ENCODE measurements around the gene CUL7. TPM values are rescaled to one million over a fixed set of nuclear protein-coding genes. Genes with fewer than 3 reads are reported as not detected.

CUL7 gene
- total and polyA plus RNA-seq, 9 of the 15 experiments (the other 6 are each of a cell fraction or from before 2014, with no cell fraction given) = 0.44 to 20.1 (median 8.6) TPM

DNA sequence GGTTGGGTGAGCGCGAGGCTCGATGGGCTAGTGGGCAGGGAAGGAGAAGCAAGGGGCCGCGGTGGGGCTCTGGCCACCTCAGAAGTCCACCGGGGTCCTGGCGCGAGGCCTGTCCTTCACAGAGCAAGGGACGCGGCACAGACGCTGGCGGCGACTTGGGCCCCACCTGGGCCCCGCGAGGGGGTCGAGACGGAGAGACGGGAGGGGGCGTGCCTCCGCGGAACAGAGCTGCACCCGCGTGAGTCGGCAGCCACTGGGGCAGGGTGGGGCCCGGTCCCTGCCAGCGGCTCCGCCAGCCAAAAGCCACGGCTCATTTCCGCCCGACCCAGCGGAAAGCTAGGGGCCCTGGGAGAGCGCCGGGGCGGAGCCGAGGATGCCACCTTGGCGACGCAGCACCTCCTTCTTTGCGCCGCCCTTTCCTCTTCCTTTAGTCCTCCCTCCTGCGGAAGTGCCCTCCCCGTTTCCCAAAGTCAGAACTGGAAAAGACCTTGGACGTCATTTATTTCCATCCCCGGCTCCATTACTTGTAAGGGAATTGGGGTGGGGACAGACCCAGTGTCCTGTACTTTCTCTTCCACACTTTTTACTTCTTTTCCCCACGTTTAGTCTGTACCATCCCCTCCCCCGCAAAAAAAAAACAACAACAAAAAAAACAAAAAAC lies at the start of gene CUL7 (continued):
- TF ChIP-seq ZNF212 (CRISPR knock-in tag; IDR thresholded peaks at IDR 0.05) = peak; percentile 91
- TF ChIP-seq SP1 (CRISPR knock-in tag; IDR thresholded peaks at IDR 0.05) = peak; percentile 93
- TF ChIP-seq PCBP2 (IDR thresholded peaks at IDR 0.05; ENCODE audit: low read depth, low read length, poor library complexity, severe bottlenecking) = no peak
- peak; percentile 94 for TF ChIP-seq FUS (optimal IDR thresholded peaks at IDR 0.05; ENCODE audit: low read depth, low read length)
- TF ChIP-seq, protein P1, sequence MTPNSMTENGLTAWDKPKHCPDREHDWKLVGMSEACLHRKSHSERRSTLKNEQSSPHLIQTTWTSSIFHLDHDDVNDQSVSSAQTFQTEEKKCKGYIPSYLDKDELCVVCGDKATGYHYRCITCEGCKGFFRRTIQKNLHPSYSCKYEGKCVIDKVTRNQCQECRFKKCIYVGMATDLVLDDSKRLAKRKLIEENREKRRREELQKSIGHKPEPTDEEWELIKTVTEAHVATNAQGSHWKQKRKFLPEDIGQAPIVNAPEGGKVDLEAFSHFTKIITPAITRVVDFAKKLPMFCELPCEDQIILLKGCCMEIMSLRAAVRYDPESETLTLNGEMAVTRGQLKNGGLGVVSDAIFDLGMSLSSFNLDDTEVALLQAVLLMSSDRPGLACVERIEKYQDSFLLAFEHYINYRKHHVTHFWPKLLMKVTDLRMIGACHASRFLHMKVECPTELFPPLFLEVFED (CRISPR knock-in tag; conservative IDR thresholded peaks at IDR 0.05) = peak; percentile 98
- peak; percentile 70; the same call in 1 of the 2 replicates for TF ChIP-seq SOX6 (IDR thresholded peaks at IDR 0.05)
- TF ChIP-seq CBX1 (IDR thresholded peaks at IDR 0.05; ENCODE audit: low read depth) = peak; percentile 65; the same call in 1 of the 2 replicates
- TF ChIP-seq, protein P2, sequence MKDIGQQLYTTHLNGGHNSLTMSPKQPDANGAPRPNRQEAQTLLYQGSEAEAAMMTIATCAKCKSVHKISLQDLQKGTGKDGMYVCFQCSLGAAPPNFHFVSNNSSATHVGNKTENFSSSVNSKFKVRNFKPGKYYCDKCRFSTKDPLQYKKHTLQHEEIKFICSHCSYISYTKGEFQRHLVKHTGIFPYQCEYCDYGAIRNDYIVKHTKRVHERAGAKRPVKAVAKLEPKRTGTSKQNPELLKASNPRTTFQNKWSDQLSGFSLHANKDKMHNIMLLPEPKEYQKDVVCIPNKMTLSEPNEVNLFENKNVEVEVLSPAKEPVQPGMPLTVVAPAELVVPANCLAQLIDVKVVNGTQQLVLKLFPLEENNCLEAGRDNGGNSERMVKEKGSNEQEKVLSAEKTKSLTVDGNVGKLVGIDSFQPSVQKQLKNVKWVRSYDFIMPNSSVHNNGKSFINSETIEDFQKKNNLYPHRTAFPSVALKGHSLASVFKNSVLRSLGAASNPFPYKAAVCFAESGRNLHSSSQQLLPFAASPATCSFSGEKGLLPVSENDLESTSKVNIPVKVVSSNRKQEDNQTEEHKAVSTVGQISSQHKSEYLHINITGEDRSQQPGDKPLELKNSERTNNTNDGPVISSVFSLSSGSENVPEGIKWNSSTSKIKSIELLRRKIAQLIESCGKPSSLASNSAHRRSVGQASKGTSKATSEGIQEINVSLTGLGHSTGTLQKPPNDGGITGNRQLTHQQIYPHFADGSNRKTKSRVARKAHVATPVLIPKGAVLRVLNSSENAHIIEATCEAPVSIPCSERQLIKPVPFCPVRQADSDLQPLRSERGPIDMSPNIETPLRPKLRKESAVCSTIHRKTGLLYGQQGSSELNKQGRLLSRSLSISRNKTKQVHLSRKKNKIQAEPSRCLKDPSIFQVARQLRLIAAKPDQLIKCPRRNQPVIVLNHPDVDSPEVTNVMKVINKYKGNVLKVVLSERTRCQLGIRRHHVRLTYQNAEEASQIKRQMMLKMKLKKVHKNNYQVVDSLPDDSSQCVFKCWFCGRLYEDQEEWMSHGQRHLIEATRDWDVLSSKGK (CRISPR knock-in tag; IDR thresholded peaks at IDR 0.05) = no peak
- TF ChIP-seq ZNF217 (CRISPR knock-in tag; IDR thresholded peaks at IDR 0.05) = no peak
- peak; percentile 69 for TF ChIP-seq TBP (optimal IDR thresholded peaks at IDR 0.05; ENCODE audit: low read depth, low read length)
- TF ChIP-seq SP2 (IDR thresholded peaks at IDR 0.05; ENCODE audit: extremely low read depth, low read depth, low read length, poor library complexity, severe bottlenecking) = no peak
- TF ChIP-seq, protein P3, sequence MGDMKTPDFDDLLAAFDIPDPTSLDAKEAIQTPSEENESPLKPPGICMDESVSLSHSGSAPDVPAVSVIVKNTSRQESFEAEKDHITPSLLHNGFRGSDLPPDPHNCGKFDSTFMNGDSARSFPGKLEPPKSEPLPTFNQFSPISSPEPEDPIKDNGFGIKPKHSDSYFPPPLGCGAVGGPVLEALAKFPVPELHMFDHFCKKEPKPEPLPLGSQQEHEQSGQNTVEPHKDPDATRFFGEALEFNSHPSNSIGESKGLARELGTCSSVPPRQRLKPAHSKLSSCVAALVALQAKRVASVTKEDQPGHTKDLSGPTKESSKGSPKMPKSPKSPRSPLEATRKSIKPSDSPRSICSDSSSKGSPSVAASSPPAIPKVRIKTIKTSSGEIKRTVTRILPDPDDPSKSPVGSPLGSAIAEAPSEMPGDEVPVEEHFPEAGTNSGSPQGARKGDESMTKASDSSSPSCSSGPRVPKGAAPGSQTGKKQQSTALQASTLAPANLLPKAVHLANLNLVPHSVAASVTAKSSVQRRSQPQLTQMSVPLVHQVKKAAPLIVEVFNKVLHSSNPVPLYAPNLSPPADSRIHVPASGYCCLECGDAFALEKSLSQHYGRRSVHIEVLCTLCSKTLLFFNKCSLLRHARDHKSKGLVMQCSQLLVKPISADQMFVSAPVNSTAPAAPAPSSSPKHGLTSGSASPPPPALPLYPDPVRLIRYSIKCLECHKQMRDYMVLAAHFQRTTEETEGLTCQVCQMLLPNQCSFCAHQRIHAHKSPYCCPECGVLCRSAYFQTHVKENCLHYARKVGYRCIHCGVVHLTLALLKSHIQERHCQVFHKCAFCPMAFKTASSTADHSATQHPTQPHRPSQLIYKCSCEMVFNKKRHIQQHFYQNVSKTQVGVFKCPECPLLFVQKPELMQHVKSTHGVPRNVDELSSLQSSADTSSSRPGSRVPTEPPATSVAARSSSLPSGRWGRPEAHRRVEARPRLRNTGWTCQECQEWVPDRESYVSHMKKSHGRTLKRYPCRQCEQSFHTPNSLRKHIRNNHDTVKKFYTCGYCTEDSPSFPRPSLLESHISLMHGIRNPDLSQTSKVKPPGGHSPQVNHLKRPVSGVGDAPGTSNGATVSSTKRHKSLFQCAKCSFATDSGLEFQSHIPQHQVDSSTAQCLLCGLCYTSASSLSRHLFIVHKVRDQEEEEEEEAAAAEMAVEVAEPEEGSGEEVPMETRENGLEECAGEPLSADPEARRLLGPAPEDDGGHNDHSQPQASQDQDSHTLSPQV (IDR thresholded peaks at IDR 0.05) = peak; percentile 47
- TF ChIP-seq ZNF707 (CRISPR knock-in tag; conservative IDR thresholded peaks at IDR 0.05) = no peak
- 0 out of 2 replicates have a peak, but pooled peaks have one; percentile 14 for TF ChIP-seq NR4A1 (CRISPR knock-in tag; IDR thresholded peaks at IDR 0.05)
- TF ChIP-seq NR4A1 (tag; IDR thresholded peaks at IDR 0.05) = 0 out of 2 replicates have a peak, but pooled peaks have one; percentile 40
- TF ChIP-seq SMAD3 (CRISPR knock-in tag; conservative IDR thresholded peaks at IDR 0.05) = peak; percentile 42; the same call in 1 of the 2 replicates
- peak; percentile 83; the same call in 1 of the 2 replicates for TF ChIP-seq CREM (IDR thresholded peaks at IDR 0.05; ENCODE audit: low read depth)
- TF ChIP-seq SPI1 (IDR thresholded peaks at IDR 0.05; ENCODE audit: borderline replicate concordance, low read depth, low read length) = peak; percentile 90
